HCT116 (cell line): ENCODE data around the gene DFFA. TPM values are rescaled to one million over a fixed set of nuclear protein-coding genes. Genes with fewer than 3 reads are reported as not detected.

Experiments
- ATAC-seq: fragments of 200-7000 bp; cut with Tn5 transposase; 2 replicates; pipeline ENCODE4 v1.9.1; 2020; ENCODE audit warnings: mild to moderate bottlenecking, moderate library complexity
- BruUV-seq: library from RNA; stranded (reverse); fragments of 400-500 nt; replicated peaks from 2 replicates; lab custom pipeline; 2021; lab: Mats Ljungman, UMichigan
- CTCF ChIA-PET: fragments of 300-600 bp; sonication (Branson Sonifier 250); formaldehyde crosslinking; loops from one replicate; lab custom pipeline; 2021; ENCODE audit warnings: antibody characterized with exemption; lab: Charles Lee
- POLR2A ChIA-PET: fragments of 300-600, 350-600 bp; sonication (Branson Sonifier 250); formaldehyde crosslinking; loops from one replicate; lab custom pipeline; 2021; ENCODE audit warnings: antibody characterized with exemption; lab: Charles Lee
- RAD21 ChIA-PET, 2 experiments: fragments of 300-600 bp; sonication (Branson Sonifier 250); formaldehyde crosslinking; loops; one replicate each; lab custom pipeline; 2023; ENCODE audit warnings: low total read pairs in 2 of 2; ENCODE audit not compliant: uncharacterized antibody in 2 of 2, unreplicated experiment in 2 of 2, low non-redundant PET in 1 of 2; lab: Charles Lee
- DNase-seq: peaks from one replicate; pipeline ENCODE4 v3.0.0-alpha.2; 2010; ENCODE audit warnings: low read depth, low spot score
- H2AFZ ChIP-seq: fragments of 200-600 bp; shearing (Covaris generic), sonication (generic); 2 replicates; pipeline ENCODE4 v1.6.1; 2017; ENCODE audit warnings: low read depth, mixed run types, mixed read lengths, antibody characterized with exemption, low read length; ENCODE audit not compliant: poor library complexity, severe bottlenecking
- H3K27ac ChIP-seq: 2 replicates; pipeline ENCODE4 v1.5.1; 2012; ENCODE audit warnings: low read depth, low read length
- H3K27me3 ChIP-seq: fragments of 200-600 bp; sonication (generic); 2 replicates; pipeline ENCODE4 v1.6.1; 2016; ENCODE audit warnings: mixed run types, low read length, mixed read lengths; ENCODE audit not compliant: insufficient read depth
- H3K36me3 ChIP-seq, 2 experiments: fragments of 200-500 bp in 1 of 2; fragments of 200-600 bp in 1 of 2; sonication (Bioruptor generic) in 1 of 2; sonication (generic) in 1 of 2; 2 replicates each; pipeline versions ENCODE4 v1.5.1 to v1.6.1; 2014 to 2016; ENCODE audit warnings: low read length in 2 of 2, inconsistent platforms in 1 of 2, mixed read lengths in 1 of 2, mixed run types in 1 of 2; ENCODE audit not compliant: insufficient read depth in 2 of 2, control insufficient read depth in 1 of 2
- H3K4me1 ChIP-seq, 2 experiments: fragments of 200-600 bp in 1 of 2; sonication (generic) in 1 of 2; 2 replicates each; pipeline versions ENCODE4 v1.5.1 to v1.6.1; 2012 to 2017; ENCODE audit warnings: low read length in 2 of 2, inconsistent platforms in 1 of 2, mild to moderate bottlenecking in 1 of 2, mixed read lengths in 1 of 2, mixed run types in 1 of 2, moderate library complexity in 1 of 2; ENCODE audit not compliant: insufficient read depth in 2 of 2, control insufficient read depth in 1 of 2
- H3K4me2 ChIP-seq: fragments of 200-600 bp; sonication (generic); 2 replicates; pipeline ENCODE4 v1.6.1; 2017; ENCODE audit warnings: mixed run types, low read length, mixed read lengths
- H3K4me3 ChIP-seq, 2 experiments: fragments of 200-600 bp in 1 of 2; sonication (generic) in 1 of 2; replicated peaks in 1 of 2; 2 replicates each; pipeline ENCODE4 v1.5.1; 2011 to 2016; ENCODE audit warnings: low read length in 2 of 2, control low read depth in 1 of 2, low read depth in 1 of 2, mild to moderate bottlenecking in 1 of 2, mixed read lengths in 1 of 2, mixed run types in 1 of 2
- H3K79me2 ChIP-seq: fragments of 200-600 bp; sonication (generic); 2 replicates; pipeline ENCODE4 v1.6.1; 2017; ENCODE audit warnings: mild to moderate bottlenecking, mixed run types, low read length, moderate library complexity, mixed read lengths; ENCODE audit not compliant: insufficient read depth
- H3K9ac ChIP-seq: fragments of 200-600 bp; sonication (generic); 2 replicates; pipeline ENCODE4 v1.6.1; 2016; ENCODE audit warnings: low read length, mixed read lengths
- H3K9me2 ChIP-seq: fragments of 200-600 bp; sonication (generic), shearing (Covaris generic); 2 replicates; pipeline ENCODE4 v1.6.1; 2017; ENCODE audit warnings: mixed run types, mild to moderate bottlenecking, moderate library complexity; ENCODE audit not compliant: insufficient read depth
- H3K9me3 ChIP-seq, 2 experiments: fragments of 200-500 bp in 1 of 2; fragments of 200-600 bp in 1 of 2; sonication (Bioruptor generic) in 1 of 2; sonication (generic) in 1 of 2; 2 replicates each; pipeline ENCODE4 v1.6.1; 2014 to 2017; ENCODE audit warnings: low read length in 2 of 2, mixed read lengths in 2 of 2, inconsistent platforms in 1 of 2, low read depth in 1 of 2, mild to moderate bottlenecking in 1 of 2, mixed run types in 1 of 2, moderate library complexity in 1 of 2; ENCODE audit not compliant: control insufficient read depth in 1 of 2, insufficient read depth in 1 of 2
- H4K20me1 ChIP-seq: fragments of 200-600 bp; sonication (generic), shearing (Covaris generic); 2 replicates; pipeline ENCODE4 v1.6.1; 2017; ENCODE audit warnings: mixed run types, mild to moderate bottlenecking, moderate library complexity; ENCODE audit not compliant: insufficient read depth
- CBX3 ChIP-seq: IDR thresholded peaks from 2 replicates; pipeline ENCODE4 v1.6.1; 2012; ENCODE audit warnings: low read depth
- CEBPB ChIP-seq: IDR thresholded peaks from 2 replicates; pipeline ENCODE4 v1.6.1; 2012; ENCODE audit warnings: low read depth
- EGR1 ChIP-seq: IDR thresholded peaks from 2 replicates; pipeline ENCODE4 v1.6.1; 2012; ENCODE audit warnings: low read depth
- ELF1 ChIP-seq: IDR thresholded peaks from 2 replicates; pipeline ENCODE4 v1.6.1; 2012; ENCODE audit warnings: low read depth, borderline replicate concordance
- EZH2 ChIP-seq: fragments of 200-600 bp; sonication (generic); IDR thresholded peaks from 2 replicates; pipeline ENCODE4 v1.6.1; 2017; ENCODE audit warnings: antibody characterized with exemption, mixed run types
- EZH2phosphoT487 ChIP-seq: fragments of 200-600 bp; IDR thresholded peaks from 2 replicates; pipeline ENCODE4 v1.6.1; 2018; ENCODE audit warnings: antibody characterized with exemption, borderline replicate concordance
- FOSL1 ChIP-seq: IDR thresholded peaks from 2 replicates; pipeline ENCODE4 v1.6.1; 2012; ENCODE audit warnings: low read depth
- JUND ChIP-seq: IDR thresholded peaks from 2 replicates; pipeline ENCODE4 v1.6.1; 2012
- POLR2A ChIP-seq: IDR thresholded peaks from 2 replicates; pipeline ENCODE4 v1.7.0; 2011; ENCODE audit warnings: borderline replicate concordance; ENCODE audit not compliant: insufficient read depth, insufficient read length; ENCODE audit errors: extremely low read depth
- POLR2AphosphoS5 ChIP-seq: IDR thresholded peaks from 2 replicates; pipeline ENCODE4 v1.6.1; 2011; ENCODE audit warnings: mild to moderate bottlenecking, low read depth, low read length, moderate library complexity
- REST ChIP-seq: IDR thresholded peaks from 2 replicates; pipeline ENCODE4 v1.6.1; 2012; ENCODE audit warnings: low read depth
- SP1 ChIP-seq: IDR thresholded peaks from 2 replicates; pipeline ENCODE4 v1.6.1; 2012; ENCODE audit warnings: low read depth
- ZFX ChIP-seq: fragments of 450-650 bp; IDR thresholded peaks from 2 replicates; pipeline ENCODE4 v1.6.1; 2017
- intact Hi-C: fragments of 100-400 bp; cut with micrococcal nuclease; formaldehyde crosslinking; loops from 2 replicates; pipeline ENCODE4 v1.10.0; 2022
- total RNA-seq: library from RNA; stranded (reverse); gene quantifications from one replicate; pipeline ENCODE4 v1.2.1, GENCODE V29; 2021; ENCODE audit not compliant: unreplicated experiment
- TF ChIP-seq, protein P1 (sequence below): IDR thresholded peaks from 2 replicates; pipeline ENCODE4 v1.6.1; 2011; ENCODE audit warnings: mild to moderate bottlenecking, low read length, moderate library complexity; ENCODE audit not compliant: insufficient replicate concordance; ENCODE audit errors: extremely low read depth
- TF ChIP-seq, protein P2 (sequence below), 3 experiments: fragments of 200-600 bp in 1 of 3; sonication (generic) in 1 of 3; IDR thresholded peaks in 2 of 3; conservative IDR thresholded peaks in 1 of 3; 2 replicates each; pipeline ENCODE4 v1.5.1; 2012 to 2017; ENCODE audit warnings: low read depth in 2 of 3, low read length in 2 of 3, antibody characterized with exemption in 1 of 3, borderline replicate concordance in 1 of 3, control low read depth in 1 of 3, mild to moderate bottlenecking in 1 of 3, mixed read lengths in 1 of 3, mixed run types in 1 of 3, moderate library complexity in 1 of 3; ENCODE audit not compliant: insufficient read depth in 1 of 3
- TF ChIP-seq, protein P3 (sequence below): IDR thresholded peaks from 2 replicates; pipeline ENCODE4 v1.6.1; 2012
- TF ChIP-seq, protein P4 (sequence below): IDR thresholded peaks from 2 replicates; pipeline ENCODE4 v1.6.1; 2012

Gene DFFA
- total RNA-seq, 1 experiment from 2014 or later = 67.7 TPM

GRCh38 chr1:10516925-10517676, 44.8 kb upstream of the DFFA start:
- POLR2A ChIA-PET = no interaction called here
- Histone ChIP-seq H3K9me2 (no peaks in the 10 kb centered on the region), H3K36me3 (no peaks in the 10 kb centered on the region), H3K4me1 (no peaks in the 10 kb centered on the region), H3K4me2 (no peak overlapping the region), H4K20me1 (no peaks in the 10 kb centered on the region), H3K27ac (no peak overlapping the region), H3K27me3 (no peaks in the 10 kb centered on the region), H3K9me3 (no peaks in the 10 kb centered on the region), H3K9ac (no peak overlapping the region), H3K79me2 (peaks cover 75% of the 10 kb centered on the region), H2AFZ (no peak overlapping the region), H3K4me3 (no peak overlapping the region)
- CTCF ChIA-PET = no interaction called here
- TF ChIP-seq FOSL1 (no peak), POLR2A (no peak), JUND (no peak), ELF1 (no peak), CEBPB (no peak), SP1 (no peak), ZFX (no peak), EGR1 (no peak), POLR2AphosphoS5 (no peak), EZH2phosphoT487 (no peak), EZH2 (no peak), REST (no peak), CBX3 (no peak)
- TF ChIP-seq, protein P1, sequence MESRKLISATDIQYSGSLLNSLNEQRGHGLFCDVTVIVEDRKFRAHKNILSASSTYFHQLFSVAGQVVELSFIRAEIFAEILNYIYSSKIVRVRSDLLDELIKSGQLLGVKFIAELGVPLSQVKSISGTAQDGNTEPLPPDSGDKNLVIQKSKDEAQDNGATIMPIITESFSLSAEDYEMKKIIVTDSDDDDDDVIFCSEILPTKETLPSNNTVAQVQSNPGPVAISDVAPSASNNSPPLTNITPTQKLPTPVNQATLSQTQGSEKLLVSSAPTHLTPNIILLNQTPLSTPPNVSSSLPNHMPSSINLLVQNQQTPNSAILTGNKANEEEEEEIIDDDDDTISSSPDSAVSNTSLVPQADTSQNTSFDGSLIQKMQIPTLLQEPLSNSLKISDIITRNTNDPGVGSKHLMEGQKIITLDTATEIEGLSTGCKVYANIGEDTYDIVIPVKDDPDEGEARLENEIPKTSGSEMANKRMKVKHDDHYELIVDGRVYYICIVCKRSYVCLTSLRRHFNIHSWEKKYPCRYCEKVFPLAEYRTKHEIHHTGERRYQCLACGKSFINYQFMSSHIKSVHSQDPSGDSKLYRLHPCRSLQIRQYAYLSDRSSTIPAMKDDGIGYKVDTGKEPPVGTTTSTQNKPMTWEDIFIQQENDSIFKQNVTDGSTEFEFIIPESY = no peak
- TF ChIP-seq, protein P2, sequence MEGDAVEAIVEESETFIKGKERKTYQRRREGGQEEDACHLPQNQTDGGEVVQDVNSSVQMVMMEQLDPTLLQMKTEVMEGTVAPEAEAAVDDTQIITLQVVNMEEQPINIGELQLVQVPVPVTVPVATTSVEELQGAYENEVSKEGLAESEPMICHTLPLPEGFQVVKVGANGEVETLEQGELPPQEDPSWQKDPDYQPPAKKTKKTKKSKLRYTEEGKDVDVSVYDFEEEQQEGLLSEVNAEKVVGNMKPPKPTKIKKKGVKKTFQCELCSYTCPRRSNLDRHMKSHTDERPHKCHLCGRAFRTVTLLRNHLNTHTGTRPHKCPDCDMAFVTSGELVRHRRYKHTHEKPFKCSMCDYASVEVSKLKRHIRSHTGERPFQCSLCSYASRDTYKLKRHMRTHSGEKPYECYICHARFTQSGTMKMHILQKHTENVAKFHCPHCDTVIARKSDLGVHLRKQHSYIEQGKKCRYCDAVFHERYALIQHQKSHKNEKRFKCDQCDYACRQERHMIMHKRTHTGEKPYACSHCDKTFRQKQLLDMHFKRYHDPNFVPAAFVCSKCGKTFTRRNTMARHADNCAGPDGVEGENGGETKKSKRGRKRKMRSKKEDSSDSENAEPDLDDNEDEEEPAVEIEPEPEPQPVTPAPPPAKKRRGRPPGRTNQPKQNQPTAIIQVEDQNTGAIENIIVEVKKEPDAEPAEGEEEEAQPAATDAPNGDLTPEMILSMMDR (IDR thresholded peaks at IDR 0.05 in 2 of 3, conservative IDR thresholded peaks at IDR 0.05 in 1 of 3; ENCODE audit: borderline replicate concordance in 1 of 3, insufficient read depth in 1 of 3, low read depth in 2 of 3, low read length in 2 of 3) = no peak
- TF ChIP-seq, protein P3, sequence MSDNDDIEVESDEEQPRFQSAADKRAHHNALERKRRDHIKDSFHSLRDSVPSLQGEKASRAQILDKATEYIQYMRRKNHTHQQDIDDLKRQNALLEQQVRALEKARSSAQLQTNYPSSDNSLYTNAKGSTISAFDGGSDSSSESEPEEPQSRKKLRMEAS = no peak
- TF ChIP-seq, protein P4, sequence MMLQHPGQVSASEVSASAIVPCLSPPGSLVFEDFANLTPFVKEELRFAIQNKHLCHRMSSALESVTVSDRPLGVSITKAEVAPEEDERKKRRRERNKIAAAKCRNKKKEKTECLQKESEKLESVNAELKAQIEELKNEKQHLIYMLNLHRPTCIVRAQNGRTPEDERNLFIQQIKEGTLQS = no peak
- RAD21 ChIA-PET = no interaction called here
- no peak for ATAC-seq
- intact Hi-C loops = no loop called here
- BruUV-seq = no TSS peak
- no peak for DNase-seq
